ENCODE measurements around the gene NSMCE1. TPM values are rescaled to one million over a fixed set of nuclear protein-coding genes. Genes with fewer than 3 reads are reported as not detected.

NSMCE1 gene
- total RNA-seq, 1 donor from 2014 or later, result 6.8 TPM

- Histone ChIP-seq H3K4me3 (no peak overlapping the region), H3K36me3 (no peaks in the 10 kb centered on the region), H3K27me3 (no peaks in the 10 kb centered on the region), H3K4me1 (peaks cover 5 to 9% of the 10 kb centered on the region in 2 donors), H3K27ac (no peak overlapping the region), H3K9me3 (no peaks in the 10 kb centered on the region)
- DNase-seq (ENCODE audit: low spot score in 2 of 2), result no peak
- no peak for TF ChIP-seq CTCF (IDR thresholded peaks at IDR 0.05)
- intact Hi-C loops (cut with DNase I), result loop anchor here (5.0 to 10.0 kb wide), 2 partner anchors 378 to 1355 kb away; partner anchors contain the start of gene SGF29
Observed at GRCh38 chr16:27199736-27200135, 68.8 kb downstream of the NSMCE1 start.

GRCh38 chr16:27199235-27199586, 69.4 kb downstream of the NSMCE1 start:
- no peaks in the 10 kb centered on the region for H3K9me3 ChIP-seq
- intact Hi-C loops (cut with DNase I), result no loop called here
- H3K4me1 ChIP-seq, result peaks cover 0 to 4% of the 10 kb centered on the region in 2 donors
- no peak overlapping the region for H3K27ac ChIP-seq
- H3K4me3 ChIP-seq, result no peak overlapping the region
- H3K36me3 ChIP-seq, result no peaks in the 10 kb centered on the region
- TF ChIP-seq CTCF (IDR thresholded peaks at IDR 0.05), result no peak
- no peak for DNase-seq (ENCODE audit: low spot score in 2 of 2)
- H3K27me3 ChIP-seq, result no peaks in the 10 kb centered on the region

GRCh38 chr16:27198451-27199234, 69.9 kb downstream of the NSMCE1 start:
- H3K4me3 ChIP-seq, result no peak overlapping the region
- no peak overlapping the region for H3K27ac ChIP-seq
- no peaks in the 10 kb centered on the region for H3K27me3 ChIP-seq
- no peak for DNase-seq (ENCODE audit: low spot score in 2 of 2)
- peaks cover 0 to 4% of the 10 kb centered on the region in 2 donors for H3K4me1 ChIP-seq
- no peaks in the 10 kb centered on the region for H3K36me3 ChIP-seq
- TF ChIP-seq CTCF (IDR thresholded peaks at IDR 0.05), result no peak
- H3K9me3 ChIP-seq, result no peaks in the 10 kb centered on the region
- intact Hi-C loops (cut with DNase I), result no loop called here

GRCh38 chr16:27197004-27197403, 71.6 kb downstream of the NSMCE1 start:
- Histone ChIP-seq H3K27ac (no peak overlapping the region), H3K4me1 (no peaks in the 10 kb centered on the region), H3K9me3 (no peaks in the 10 kb centered on the region), H3K27me3 (no peaks in the 10 kb centered on the region), H3K36me3 (no peaks in the 10 kb centered on the region), H3K4me3 (no peak overlapping the region)
- DNase-seq (ENCODE audit: low spot score in 2 of 2), result no peak
- intact Hi-C loops (cut with DNase I), result no loop called here
- no peak for TF ChIP-seq CTCF (IDR thresholded peaks at IDR 0.05)

GRCh38 chr16:27195941-27196595, 72.5 kb downstream of the NSMCE1 start:
- TF ChIP-seq CTCF (IDR thresholded peaks at IDR 0.05), result no peak
- Histone ChIP-seq H3K4me3 (no peak overlapping the region), H3K9me3 (no peaks in the 10 kb centered on the region), H3K27ac (no peak overlapping the region), H3K36me3 (no peaks in the 10 kb centered on the region), H3K4me1 (no peaks in the 10 kb centered on the region), H3K27me3 (no peaks in the 10 kb centered on the region)
- intact Hi-C loops (cut with DNase I), result no loop called here
- DNase-seq (ENCODE audit: low spot score in 2 of 2), result no peak

All from ascending aorta (tissue), 2 donors.